LNCAP (cell line): Measurements from ENCODE around the gene PSTPIP1.

ENCODE experiments used
- CTCF ChIP-seq: fragments of 450-650 bp; IDR thresholded peaks from 2 replicates; pipeline ENCODE4 v1.5.1; 2017; ENCODE audit warnings: mild to moderate bottlenecking

PSTPIP1 gene

GRCh38 chr15:76962337-76963013 lies 32.5 kb upstream of the PSTPIP1 start:
- TF ChIP-seq CTCF: no peak

DNA sequence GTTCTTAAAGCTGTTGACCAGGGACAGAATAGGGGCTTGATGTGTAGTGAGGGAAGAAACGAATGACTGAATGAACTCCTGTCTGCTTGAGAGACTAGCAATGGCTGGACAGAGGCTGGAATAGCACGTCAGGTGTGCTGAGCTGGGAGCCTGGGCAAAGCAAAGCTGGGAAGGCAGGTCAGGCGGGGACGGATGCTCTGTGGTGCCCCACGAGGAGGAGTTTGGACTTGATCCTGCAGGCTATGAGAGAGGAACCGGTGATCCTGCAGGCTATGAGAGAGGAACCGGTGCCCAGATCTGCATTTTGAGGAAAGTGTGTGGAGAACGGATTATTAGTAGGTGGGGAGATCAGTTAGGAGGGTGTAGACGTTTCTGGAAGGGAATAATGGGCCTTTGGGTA lies 31.3 kb upstream of the PSTPIP1 start:
- TF ChIP-seq CTCF: no peak

DNA sequence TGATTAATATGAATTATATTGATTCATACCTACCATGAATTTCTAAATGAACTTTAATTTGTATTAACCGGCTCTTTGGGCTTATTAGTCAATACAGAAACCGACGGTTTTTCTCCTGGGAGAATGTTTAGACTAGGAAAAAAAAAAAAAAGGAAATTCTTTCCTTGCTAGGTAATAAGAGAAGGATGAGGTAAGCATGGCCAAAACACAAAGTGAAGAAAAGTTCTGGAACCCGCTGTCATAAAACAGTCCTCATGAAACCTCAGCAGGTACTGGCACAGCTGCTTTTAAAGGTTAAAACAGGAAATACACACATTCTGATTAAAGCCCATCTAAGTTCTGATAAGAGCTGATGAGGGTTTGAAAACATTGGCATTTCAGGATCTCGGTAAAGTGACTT lies 30.8 kb upstream of the PSTPIP1 start:
- no peak for TF ChIP-seq CTCF

GRCh38 chr15:76967067-76967466 lies 27.9 kb upstream of the PSTPIP1 start:
- no peak for TF ChIP-seq CTCF

DNA sequence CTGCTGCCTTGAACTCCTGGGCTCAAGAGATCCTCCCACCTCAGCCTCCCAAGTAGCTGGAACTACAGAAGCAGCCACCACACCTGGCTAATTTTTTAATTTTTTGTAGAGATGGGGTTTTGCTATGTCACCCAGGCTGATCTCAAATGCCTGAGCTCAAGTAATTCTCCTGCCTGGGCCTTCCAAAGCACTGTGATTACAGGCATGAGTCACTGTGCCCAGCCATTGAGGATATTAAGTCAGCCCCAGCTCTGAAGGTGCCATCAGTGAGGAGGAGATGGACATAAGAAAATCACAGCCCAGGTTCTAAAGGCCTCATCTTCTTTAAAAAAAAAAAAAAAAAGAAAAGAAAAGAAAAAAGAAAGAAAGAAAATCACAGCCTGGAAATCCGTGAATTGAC lies 26.6 kb upstream of the PSTPIP1 start:
- TF ChIP-seq CTCF: no peak

DNA sequence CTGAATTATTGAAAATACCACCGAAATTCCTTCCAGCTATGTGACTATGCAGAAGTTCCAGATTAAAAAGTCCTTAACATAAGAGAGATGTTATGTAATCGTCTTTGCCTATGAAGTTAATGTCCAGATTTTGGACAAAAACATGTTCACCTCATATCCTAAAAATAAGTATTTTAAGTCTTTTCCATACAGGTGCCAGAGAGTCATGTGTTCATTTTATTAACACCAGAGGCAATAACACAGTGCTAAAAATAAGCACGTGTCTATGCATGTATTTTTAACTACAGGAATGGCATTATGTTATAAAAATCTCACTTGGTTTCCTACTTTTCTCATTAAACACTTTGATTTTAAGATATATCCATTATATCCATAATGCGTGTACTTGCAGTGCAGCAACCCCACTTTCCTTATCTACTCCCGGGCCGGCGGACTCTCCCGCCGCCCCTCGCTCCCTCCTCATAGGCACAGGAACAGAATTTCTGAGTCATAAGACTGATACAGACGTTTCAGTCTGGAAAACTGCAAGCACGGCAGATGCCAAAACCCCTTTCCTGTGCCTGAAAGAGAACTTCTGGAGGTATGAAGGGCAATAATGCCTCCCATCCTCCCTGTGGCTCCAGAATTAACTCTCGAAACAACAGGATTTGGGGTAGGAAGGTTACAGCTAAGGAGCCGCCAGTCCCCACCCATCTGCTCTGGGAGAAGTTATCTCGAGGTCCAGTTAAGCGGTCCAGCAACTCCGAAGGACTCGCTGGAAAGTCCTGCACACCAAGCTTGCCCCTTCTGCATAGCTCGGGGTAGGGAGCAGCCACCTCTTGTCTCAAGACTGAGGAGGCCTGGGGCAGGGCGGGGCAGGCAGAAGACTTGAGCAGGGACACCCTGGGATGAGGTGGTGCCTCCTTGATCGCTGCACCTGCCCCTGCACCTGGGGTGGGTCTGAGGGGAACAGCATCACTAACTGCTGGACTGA lies 22.3 kb upstream of the PSTPIP1 start:
- no peak for TF ChIP-seq CTCF

DNA sequence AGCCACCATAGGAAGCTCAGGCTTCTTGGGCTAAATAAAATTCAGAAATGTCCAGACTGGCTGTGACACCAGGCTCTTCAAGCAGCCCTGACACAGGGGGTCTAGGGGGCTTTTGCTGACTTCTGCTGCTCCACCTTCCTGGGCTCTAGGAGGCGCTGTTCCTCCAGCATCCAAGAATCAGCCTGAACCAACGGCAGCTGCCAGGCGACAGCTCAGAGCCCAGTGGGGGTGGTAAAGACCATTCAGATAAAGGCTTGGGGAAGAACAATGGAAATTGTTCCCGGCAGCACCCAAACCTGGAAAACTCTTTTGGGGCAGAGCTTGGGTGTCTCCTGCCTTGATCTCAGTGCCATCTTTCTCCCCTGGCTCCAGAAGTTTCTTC lies 21.6 kb upstream of the PSTPIP1 start:
- TF ChIP-seq CTCF: peak; percentile 59
